K562 (cell line): ENCODE measurements around the gene ASPG. TPM values are rescaled to one million over a fixed set of nuclear protein-coding genes. Genes with fewer than 3 reads are reported as not detected.

Experiments used
- ATAC-seq: fragments of 200-7000 bp; cut with Tn5 transposase; 3 replicates; pipeline ENCODE4 v1.9.1; 2020; ENCODE audit warnings: moderate library complexity
- BruUV-seq: library from RNA; stranded (reverse); fragments of 400-500 nt; replicated peaks from 2 replicates; lab custom pipeline; 2021; lab: Mats Ljungman, UMichigan
- CTCF ChIA-PET: fragments of 300-600 bp; formaldehyde crosslinking; extraction: SDS; loops from one replicate; lab custom pipeline; 2021; ENCODE audit warnings: low intra/inter-chr PET ratio; lab: Yijun Ruan, JAX
- POLR2A ChIA-PET: fragments of 300-600, 350-650 bp; sonication (Branson Sonifier 250); formaldehyde crosslinking; extraction: SDS; loops from one replicate; lab custom pipeline; 2021; ENCODE audit warnings: antibody characterized with exemption, inconsistent platforms; lab: Yijun Ruan, JAX
- DNase-seq, 4 experiments: peaks; one replicate each; pipeline versions ENCODE4 v3.0.0 to v3.0.0-alpha.2; 2011 to 2018; ENCODE audit warnings: low spot score in 3 of 4, mixed read lengths in 3 of 4; ENCODE audit errors: extremely low read depth in 1 of 4
- FAIRE-seq: peaks from 2 replicates; lab custom pipeline; 2011; peaks lifted over from hg19 to GRCh38; lab: Jason Lieb, UNC
- H2AFZ ChIP-seq: 2 replicates; pipeline ENCODE4 v1.6.0; 2011; ENCODE audit warnings: low read depth, low read length, control low read depth, inconsistent platforms
- H3K27ac ChIP-seq: fragments of 200-600 bp; 3 replicates; pipeline ENCODE4 v1.8.0; 2011; ENCODE audit warnings: low read depth, mild to moderate bottlenecking, control low read depth, inconsistent platforms, low read length, moderate library complexity, mixed read lengths; ENCODE audit errors: extremely low read depth
- H3K27me3 ChIP-seq, 2 experiments: fragments of 300-600 bp in 1 of 2; 2 replicates in 1 of 2; 3 replicates in 1 of 2; pipeline versions ENCODE4 v1.6.0 to v1.8.0; 2011; ENCODE audit warnings: inconsistent platforms in 2 of 2, low read length in 2 of 2, mild to moderate bottlenecking in 1 of 2, mixed read lengths in 1 of 2, moderate library complexity in 1 of 2; ENCODE audit not compliant: control insufficient read depth in 2 of 2, insufficient read depth in 2 of 2
- H3K36me3 ChIP-seq: fragments of 300-600 bp; 3 replicates; pipeline ENCODE4 v1.8.0; 2011; ENCODE audit warnings: mild to moderate bottlenecking, low read length, inconsistent platforms; ENCODE audit not compliant: control insufficient read depth, insufficient read depth
- H3K4me1 ChIP-seq, 2 experiments: fragments of 200-600 bp in 1 of 2; replicated peaks in 1 of 2; 2 replicates in 1 of 2; 3 replicates in 1 of 2; pipeline versions ENCODE4 v1.5.1 to v1.8.0; 2011; ENCODE audit warnings: inconsistent platforms in 2 of 2, low read length in 2 of 2, mild to moderate bottlenecking in 1 of 2, mixed read lengths in 1 of 2, moderate library complexity in 1 of 2; ENCODE audit not compliant: control insufficient read depth in 2 of 2, insufficient read depth in 2 of 2
- H3K4me2 ChIP-seq: 2 replicates; pipeline ENCODE4 v1.6.1; 2011; ENCODE audit warnings: low read length, control low read depth, inconsistent platforms, mixed read lengths; ENCODE audit not compliant: insufficient read depth
- H3K4me3 ChIP-seq: fragments of 200-600 bp; sonication (generic), shearing (Covaris generic); 2 replicates; pipeline ENCODE4 v1.5.1; 2016; ENCODE audit warnings: control low read depth, inconsistent platforms
- H3K79me2 ChIP-seq: fragments of 200-600 bp; 3 replicates; pipeline ENCODE4 v1.8.0; 2011; ENCODE audit warnings: low read length, inconsistent platforms; ENCODE audit not compliant: control insufficient read depth, insufficient read depth
- H3K9ac ChIP-seq, 2 experiments: 2 replicates each; pipeline versions ENCODE4 v1.6.0 to v1.6.1; 2011; ENCODE audit warnings: low read depth in 2 of 2, low read length in 2 of 2, control low read depth in 1 of 2, inconsistent platforms in 1 of 2, mild to moderate bottlenecking in 1 of 2, mixed read lengths in 1 of 2; ENCODE audit not compliant: insufficient read depth in 1 of 2
- H3K9me1 ChIP-seq: one replicate; pipeline ENCODE4 v1.6.0; 2011; ENCODE audit warnings: inconsistent platforms, mild to moderate bottlenecking, low read length, moderate library complexity; ENCODE audit not compliant: control insufficient read depth, insufficient read depth
- H3K9me3 ChIP-seq: replicated peaks from 2 replicates; pipeline ENCODE4 v1.5.1; 2011; ENCODE audit warnings: low read depth, low read length, inconsistent platforms; ENCODE audit not compliant: control insufficient read depth, insufficient read depth
- H4K20me1 ChIP-seq: replicated peaks from 2 replicates; pipeline ENCODE4 v1.6.1; 2011; ENCODE audit warnings: low read length, inconsistent platforms, mixed read lengths; ENCODE audit not compliant: control insufficient read depth, insufficient read depth
- BHLHE40 ChIP-seq: IDR thresholded peaks from 2 replicates; pipeline ENCODE4 v1.6.1; 2011; ENCODE audit warnings: low read length, improper control_type of control experiment
- BRD4 ChIP-seq: fragments of 200-600 bp; sonication (generic); IDR thresholded peaks from 2 replicates; pipeline ENCODE4 v1.6.1; 2017; ENCODE audit warnings: inconsistent platforms
- CBFB ChIP-seq: sonication (generic); formaldehyde crosslinking; IDR thresholded peaks from 2 replicates; pipeline ENCODE4 v1.4.0; 2020; ENCODE audit warnings: mild to moderate bottlenecking, missing genetic modification reagents
- CBX1 ChIP-seq: sonication (generic); IDR thresholded peaks from 2 replicates; pipeline ENCODE4 v1.6.1; 2016; ENCODE audit warnings: antibody characterized with exemption, low read depth, mild to moderate bottlenecking
- HMGXB4 ChIP-seq: sonication (generic); formaldehyde crosslinking; IDR thresholded peaks from 2 replicates; pipeline ENCODE4 v1.8.1; 2023; ENCODE audit warnings: mild to moderate bottlenecking, missing genetic modification reagents
- MAX ChIP-seq: sonication (generic); formaldehyde crosslinking; IDR thresholded peaks from 2 replicates; pipeline ENCODE4 v1.9.0; 2022; ENCODE audit warnings: mild to moderate bottlenecking, missing genetic modification reagents
- REST ChIP-seq, 2 experiments: fragments of 450-650 bp; formaldehyde crosslinking in 1 of 2; IDR thresholded peaks; 2 replicates each; pipeline versions ENCODE4 v1.4.0 to v1.6.1; 2014 to 2020; ENCODE audit warnings: mild to moderate bottlenecking in 2 of 2, borderline replicate concordance in 1 of 2, low read depth in 1 of 2
- SMARCE1 ChIP-seq: fragments of 450-650 bp; IDR thresholded peaks from 2 replicates; pipeline ENCODE4 v1.7.1; 2016; ENCODE audit warnings: mild to moderate bottlenecking
- SNRNP70 ChIP-seq: fragments of 200-400 bp; formaldehyde crosslinking; optimal IDR thresholded peaks from 2 replicates; pipeline ENCODE3; 2017; ENCODE audit warnings: low read depth, low read length
- STAT5B ChIP-seq: fragments of 250-450 bp; sonication (Bioruptor Pico); IDR thresholded peaks from 2 replicates; pipeline ENCODE4 v1.8.0; 2021; ENCODE audit warnings: mild to moderate bottlenecking, inconsistent platforms
- VEZF1 ChIP-seq: fragments of 200-800 bp; sonication (Bioruptor generic); IDR thresholded peaks from 2 replicates; pipeline ENCODE4 v1.6.1; 2017; ENCODE audit warnings: missing genetic modification characterization, missing compliant biosample characterization
- WGBS: fragments of 100-300 bp; shearing (Covaris generic); methylation state at CpG from one replicate; pipeline ENCODE4 v1.1.6; 2016; ENCODE audit warnings: low coverage, mixed read lengths; ENCODE audit not compliant: insufficient coverage; ENCODE audit errors: missing lambda C conversion rate; 5-methylcytosine and 5-hydroxymethylcytosine counted together
- in situ Hi-C: fragments of 300-500 bp; cut with MboI; formaldehyde crosslinking; loops from 4 replicates; pipeline ENCODE4 v1.15.0; 2018; ENCODE audit warnings: inconsistent platforms, mixed read lengths
- intact Hi-C: fragments of 100-400 bp; cut with micrococcal nuclease; formaldehyde crosslinking; loops from 2 replicates; pipeline ENCODE4 v1.14.2; 2022
- polyA plus RNA-seq, 8 experiments: library from polyadenylated mRNA; depleted of rRNA in 4 of 8; stranded (reverse) in 5 of 8; unstranded in 3 of 8; fragments of >200 nt; fragmentation: Nextera tagmentation in 2 of 8; fragmentation: Illumina TruSeq in 1 of 8; extraction: Ambion mirVana in 2 of 8; extraction: Trizol in 1 of 8; gene quantifications; 2 replicates each; pipeline versions ENCODE4 v1.2.1 to v1.2.3, GENCODE V29; 2011 to 2014; ENCODE audit warnings: inconsistent platforms in 1 of 8, missing spikeins in 1 of 8
- total RNA-seq, 7 experiments: library from RNA; depleted of rRNA in 6 of 7; stranded (reverse); fragments of >200 nt in 6 of 7; fragmentation: Illumina TruSeq in 2 of 7; extraction: Trizol in 2 of 7; gene quantifications; 2 replicates each; pipeline versions ENCODE4 v1.2.1 to v1.2.3, GENCODE V29; 2011 to 2021; ENCODE audit warnings: low replicate concordance in 1 of 7

Gene ASPG
- total and polyA plus RNA-seq, 9 of the 15 experiments (the other 6 are each of a cell fraction or from before 2014, with no cell fraction given), result 0.18 TPM; not detected in 8

GRCh38 chr14:104081951-104082464 is 3.5 kb upstream of the ASPG start:
- FAIRE-seq, result no peak
- TF ChIP-seq HMGXB4 (CRISPR knock-in tag) (no peak), SMARCE1 (no peak), REST (IDR thresholded peaks at IDR 0.05; ENCODE audit: borderline replicate concordance) (no peak), REST (CRISPR knock-in tag; IDR thresholded peaks at IDR 0.05; ENCODE audit: low read depth) (no peak), STAT5B (CRISPR knock-in tag) (no peak), BRD4 (no peak), BHLHE40 (no peak), VEZF1 (CRISPR knock-in tag) (no peak), SNRNP70 (no peak), CBX1 (no peak), MAX (CRISPR knock-in tag) (no peak), CBFB (CRISPR knock-in tag) (no peak)

More at GRCh38 chr14:104081951-104082464, 3.5 kb upstream of the ASPG start:
- H4K20me1 ChIP-seq, result no peaks in the 10 kb centered on the region
- H3K9me3 ChIP-seq, result no peaks in the 10 kb centered on the region
- no peaks in the 10 kb centered on the region for H3K9me1 ChIP-seq
- H3K4me1 ChIP-seq, result peaks cover 0 to 9% of the 10 kb centered on the region in 2 experiments; a peak in 2 of 5 replicates
- ATAC-seq, result no peak
- no peak overlapping the region for H2AFZ ChIP-seq
- no peaks in the 10 kb centered on the region for H3K79me2 ChIP-seq
- H3K4me2 ChIP-seq, result no peak overlapping the region
- no peak overlapping the region for H3K27ac ChIP-seq
- WGBS, result 5% methylated on average over 8 of the region's 15 CpGs
- no peak overlapping the region for H3K4me3 ChIP-seq
- BruUV-seq, result no TSS peak
- H3K36me3 ChIP-seq, result no peaks in the 10 kb centered on the region
- in situ Hi-C loops, result no loop called here
- intact Hi-C loops, result no loop called here
- CTCF ChIA-PET, result no interaction called here
- peaks cover 0 to 11% of the 10 kb centered on the region in 2 experiments; a peak in 1 of 5 replicates for H3K27me3 ChIP-seq
- POLR2A ChIA-PET, result no interaction called here
- DNase-seq, result no peak
- no peak overlapping the region for H3K9ac ChIP-seq
